Sigmoid colon (tissue), 7 donors: ENCODE measurements around the gene GCDH. TPM values are rescaled to one million over a fixed set of nuclear protein-coding genes. Genes with fewer than 3 reads are reported as not detected.
"Not testable (repeated sequence)": the region's sequence is repeated elsewhere in the genome, so short reads cannot be mapped to it uniquely, and the experiment has no call there.

ENCODE experiments used
- DNase-seq: peaks from one replicate; pipeline ENCODE4 v3.0.0-alpha.2; 2019
- H3K27ac ChIP-seq, 4 donors: fragments of 200-600 bp; sonication (generic); one replicate each; pipeline ENCODE4 v1.5.1; 2016 to 2019; ENCODE audit warnings: mild to moderate bottlenecking in 1 of 4
- H3K27me3 ChIP-seq, 3 donors: fragments of 200-600 bp; sonication (generic); one replicate each; pipeline ENCODE4 v1.5.1; 2019; ENCODE audit warnings: mild to moderate bottlenecking in 1 of 3
- H3K36me3 ChIP-seq, 4 donors: fragments of 200-600 bp; sonication (generic); one replicate each; pipeline ENCODE4 v1.5.1; 2016 to 2019
- H3K4me1 ChIP-seq, 4 donors: fragments of 200-600 bp; sonication (generic); one replicate each; pipeline ENCODE4 v1.5.1; 2017 to 2019
- H3K4me3 ChIP-seq, 4 donors: fragments of 200-600 bp; sonication (generic); one replicate each; pipeline ENCODE4 v1.5.1; 2017 to 2019; ENCODE audit warnings: mild to moderate bottlenecking in 2 of 4, moderate library complexity in 1 of 4
- H3K9me3 ChIP-seq, 4 donors: fragments of 200-600 bp in 3 of 4; sonication (generic) in 3 of 4; one replicate each; pipeline versions ENCODE4 v1.5.1 to v1.6.1; 2013 to 2019
- EP300 ChIP-seq, 4 donors: sonication (generic); formaldehyde crosslinking; IDR thresholded peaks; one replicate each; pipeline ENCODE4 v1.6.1; 2017; ENCODE audit warnings: antibody characterized with exemption in 4 of 4
- POLR2A ChIP-seq, 2 donors: fragments of 450-650 bp; IDR thresholded peaks; one replicate each; pipeline ENCODE4 v1.6.1; 2016; ENCODE audit warnings: antibody characterized with exemption in 2 of 2, mild to moderate bottlenecking in 2 of 2, moderate library complexity in 2 of 2
- POLR2AphosphoS5 ChIP-seq, 4 donors: sonication (generic); formaldehyde crosslinking; IDR thresholded peaks; one replicate each; pipeline ENCODE4 v1.6.1; 2017; ENCODE audit warnings: antibody characterized with exemption in 4 of 4
- WGBS, 2 donors: extraction: QIAGEN DNeasy Blood & Tissue Kit; methylation state at CpG; one replicate each; pipeline ENCODE4 v1.1.7; 2013; 5-methylcytosine and 5-hydroxymethylcytosine counted together
- intact Hi-C: fragments of 100-400 bp; cut with DNase I; formaldehyde crosslinking; loops from one replicate; pipeline ENCODE4 v1.15.1; 2023
- polyA plus RNA-seq, 3 donors: library from polyadenylated mRNA; stranded (reverse); fragments of 200-250 nt; gene quantifications; one replicate each; pipeline ENCODE4 v1.2.3, GENCODE V29; 2013
- total RNA-seq, 4 donors: library from RNA; depleted of rRNA; stranded (reverse); fragments of >200 nt; gene quantifications; one replicate each; pipeline ENCODE4 v1.1.0, GENCODE V29; 2016
- TF ChIP-seq, protein P1 (sequence below), 4 experiments: fragments of 450-650 bp in 3 of 4; fragments of 200-600 bp in 1 of 4; IDR thresholded peaks; one replicate each; pipeline ENCODE4 v1.5.1; 2016 to 2019; ENCODE audit warnings: antibody characterized with exemption in 4 of 4, mild to moderate bottlenecking in 3 of 4, moderate library complexity in 2 of 4
- donor health status: healthy with polysubstance abuse.
- donor health status: Bipolar disorder and iron deficiency.
- donor health status: healthy.

Gene GCDH
- total RNA-seq, result 10 to 100 TPM; 24.7 to 85.0 (median 34.8) TPM
- 10 to 100 TPM; 10.8 to 40.0 (median 21.3) TPM for polyA plus RNA-seq

DNA sequence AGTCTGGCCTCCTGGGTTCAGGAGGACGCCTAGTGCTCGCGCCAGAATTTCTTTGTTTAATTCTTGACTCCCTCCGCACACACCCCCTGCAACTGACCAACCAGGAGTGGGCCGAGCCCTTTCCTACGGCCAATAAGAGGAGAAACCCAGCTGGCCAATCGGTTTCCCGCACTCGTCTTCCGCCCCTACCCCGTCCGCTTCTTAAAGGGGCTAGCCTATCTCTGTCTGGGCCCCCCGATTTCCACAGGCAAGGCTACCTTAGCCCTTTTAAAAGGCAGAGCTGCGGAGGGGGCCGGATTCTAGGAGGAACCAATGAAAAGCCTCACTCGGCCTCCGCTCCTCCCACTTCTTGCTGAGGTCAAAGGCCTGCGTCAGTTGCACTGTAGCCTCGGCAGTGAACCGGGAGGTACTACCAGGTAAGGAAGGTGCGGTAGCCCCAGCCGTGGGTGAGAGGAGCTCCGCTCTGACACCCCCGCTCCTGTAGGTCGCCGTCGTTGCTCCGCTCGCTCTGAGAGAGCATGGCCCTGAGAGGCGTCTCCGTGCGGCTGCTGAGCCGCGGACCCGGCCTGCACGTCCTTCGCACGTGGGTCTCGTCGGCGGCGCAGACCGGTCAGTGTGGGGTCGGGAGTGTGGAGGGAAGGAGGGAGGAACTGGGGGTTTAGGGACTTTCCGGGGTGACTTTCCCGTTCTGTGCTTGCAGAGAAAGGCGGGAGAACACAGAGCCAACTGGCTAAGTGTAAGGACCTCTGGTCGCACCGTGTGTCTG is at the start of gene GCDH:
TSS of gene GCDH (plus strand) at position 374 of the 766 bp plus-strand sequence. CDS start at position 519, 145 bp downstream.
- WGBS, 2 donors, result 0% methylated on average over 49 of the region's 49 CpGs
- peaks cover 0 to 5% (median 2%) of the 10 kb centered on the region in 3 donors for H3K27me3 ChIP-seq
- H3K4me3 ChIP-seq, result peak within 1 kb of the TSS; percentile 54 to 97 (median 86)
- DNase-seq, result peak; percentile 100
- H3K9me3 ChIP-seq, result no peaks in the 10 kb centered on the region
- peaks cover 0 to 27% (median 4%) of the 10 kb centered on the region in 4 donors for H3K36me3 ChIP-seq
- intact Hi-C loops, result loop anchor here (5.0 kb wide), 1 partner anchor 41 kb away; the partner anchor contains the start of gene FARSA
- H3K27ac ChIP-seq, result peak within 1 kb of the TSS; percentile 76 to 89 (median 84)
- TF ChIP-seq, protein P1, sequence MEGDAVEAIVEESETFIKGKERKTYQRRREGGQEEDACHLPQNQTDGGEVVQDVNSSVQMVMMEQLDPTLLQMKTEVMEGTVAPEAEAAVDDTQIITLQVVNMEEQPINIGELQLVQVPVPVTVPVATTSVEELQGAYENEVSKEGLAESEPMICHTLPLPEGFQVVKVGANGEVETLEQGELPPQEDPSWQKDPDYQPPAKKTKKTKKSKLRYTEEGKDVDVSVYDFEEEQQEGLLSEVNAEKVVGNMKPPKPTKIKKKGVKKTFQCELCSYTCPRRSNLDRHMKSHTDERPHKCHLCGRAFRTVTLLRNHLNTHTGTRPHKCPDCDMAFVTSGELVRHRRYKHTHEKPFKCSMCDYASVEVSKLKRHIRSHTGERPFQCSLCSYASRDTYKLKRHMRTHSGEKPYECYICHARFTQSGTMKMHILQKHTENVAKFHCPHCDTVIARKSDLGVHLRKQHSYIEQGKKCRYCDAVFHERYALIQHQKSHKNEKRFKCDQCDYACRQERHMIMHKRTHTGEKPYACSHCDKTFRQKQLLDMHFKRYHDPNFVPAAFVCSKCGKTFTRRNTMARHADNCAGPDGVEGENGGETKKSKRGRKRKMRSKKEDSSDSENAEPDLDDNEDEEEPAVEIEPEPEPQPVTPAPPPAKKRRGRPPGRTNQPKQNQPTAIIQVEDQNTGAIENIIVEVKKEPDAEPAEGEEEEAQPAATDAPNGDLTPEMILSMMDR (IDR thresholded peaks at IDR 0.05), result no peak
- TF ChIP-seq EP300 (IDR thresholded peaks at IDR 0.05) (no peak), POLR2AphosphoS5 (IDR thresholded peaks at IDR 0.05) (peak; percentile 80 to 94 (median 91)), POLR2A (IDR thresholded peaks at IDR 0.05) (peak; percentile 66 to 71)
- H3K4me1 ChIP-seq, result peaks cover 0 to 26% (median 22%) of the 10 kb centered on the region in 4 donors

DNA sequence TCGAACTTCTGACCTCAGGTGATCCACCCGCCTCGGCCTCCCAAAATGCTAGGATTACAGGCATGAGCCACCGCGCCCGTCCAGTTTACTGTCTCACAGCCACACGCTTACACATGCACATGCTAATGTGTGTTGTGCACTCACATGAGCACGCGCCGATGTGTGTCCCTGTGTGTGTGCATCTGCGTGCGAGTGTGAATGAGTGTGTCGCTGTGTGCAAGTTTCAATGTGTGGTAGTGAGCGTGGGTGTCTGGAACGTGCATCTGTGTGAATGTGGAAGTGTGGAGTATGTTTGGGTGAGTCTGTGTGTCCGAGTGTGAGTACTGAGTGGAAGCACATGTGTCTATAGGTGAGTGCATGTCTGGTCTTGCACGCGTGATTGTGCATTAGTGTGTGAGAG is 48.4 kb upstream of the GCDH start:
- Histone ChIP-seq H3K27me3 (peaks cover 46 to 85% (median 65%) of the 10 kb centered on the region in 3 donors), H3K9me3 (no peaks in the 10 kb centered on the region), H3K4me1 (peaks cover 0 to 28% (median 22%) of the 10 kb centered on the region in 4 donors), H3K36me3 (no peaks in the 10 kb centered on the region), H3K27ac (no peak overlapping the region), H3K4me3 (no peak overlapping the region)
- intact Hi-C loops, result no loop called here
- DNase-seq, result no peak
- 88 to 94% methylated on average over 18 of the region's 18 CpGs for WGBS, 2 donors
- TF ChIP-seq POLR2AphosphoS5 (IDR thresholded peaks at IDR 0.05) (no peak), EP300 (IDR thresholded peaks at IDR 0.05) (no peak), POLR2A (IDR thresholded peaks at IDR 0.05) (no peak)
- TF ChIP-seq, protein P1 (IDR thresholded peaks at IDR 0.05), result no peak

- Histone ChIP-seq H3K27ac (no peak overlapping the region), H3K27me3 (peaks cover 38 to 76% (median 57%) of the 10 kb centered on the region in 3 donors), H3K36me3 (no peaks in the 10 kb centered on the region), H3K4me1 (peaks cover 0 to 31% (median 23%) of the 10 kb centered on the region in 4 donors), H3K4me3 (no peak overlapping the region), H3K9me3 (no peaks in the 10 kb centered on the region)
- DNase-seq, result no peak
- 80 to 89% methylated on average over 11 of the region's 11 CpGs for WGBS, 2 donors
- intact Hi-C loops, result no loop called here
- TF ChIP-seq, protein P1 (IDR thresholded peaks at IDR 0.05), result no peak
- TF ChIP-seq POLR2AphosphoS5 (IDR thresholded peaks at IDR 0.05), result no peak
- TF ChIP-seq POLR2A (IDR thresholded peaks at IDR 0.05), result no peak
- TF ChIP-seq EP300 (IDR thresholded peaks at IDR 0.05), result no peak
These were observed 47.6 kb upstream of the GCDH start for GRCh38 chr19:12843328-12843727.

DNA sequence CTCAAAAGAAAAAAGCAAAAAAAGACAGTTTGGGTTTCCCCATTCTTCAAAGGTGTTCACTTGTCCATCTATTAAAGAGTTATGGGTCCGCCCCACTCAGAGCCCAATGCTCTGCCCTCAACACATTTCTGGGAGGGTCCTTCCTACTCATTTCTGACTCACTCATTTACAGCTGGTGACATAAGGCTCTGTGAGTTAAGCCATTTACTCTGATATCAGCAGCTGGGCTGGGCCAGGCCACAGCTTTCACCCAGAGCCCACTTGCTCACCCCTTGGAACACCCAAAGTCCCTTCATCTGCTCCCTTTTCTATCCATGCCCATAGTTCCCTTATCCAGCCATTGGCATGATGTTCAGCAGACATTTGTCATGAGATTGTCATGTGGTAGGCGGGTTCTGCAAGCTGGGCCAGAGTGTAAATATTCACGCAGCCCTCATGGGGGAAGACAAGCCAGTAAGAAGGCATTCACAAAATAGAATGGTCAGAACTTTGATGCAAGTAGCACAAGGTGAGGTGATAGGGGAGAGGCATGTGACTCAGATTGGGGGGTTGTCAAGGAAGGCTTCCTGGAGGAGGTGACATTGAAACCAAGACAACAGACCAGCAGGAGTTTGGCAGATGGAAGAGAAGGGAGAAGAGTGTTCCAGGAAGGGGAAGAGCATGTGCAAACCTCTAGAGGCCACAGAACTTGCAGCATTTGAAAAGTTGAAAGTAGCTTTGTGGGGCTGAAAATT is 46.8 kb upstream of the GCDH start:
- intact Hi-C loops, result no loop called here
- 67 to 83% methylated on average over 3 of the region's 3 CpGs for WGBS, 2 donors
- Histone ChIP-seq H3K4me1 (peaks cover 0 to 24% (median 16%) of the 10 kb centered on the region in 4 donors), H3K27me3 (peaks cover 29 to 68% (median 48%) of the 10 kb centered on the region in 3 donors), H3K27ac (no peak overlapping the region), H3K9me3 (no peaks in the 10 kb centered on the region), H3K4me3 (no peak overlapping the region), H3K36me3 (no peaks in the 10 kb centered on the region)
- TF ChIP-seq POLR2A (IDR thresholded peaks at IDR 0.05), result no peak
- TF ChIP-seq POLR2AphosphoS5 (IDR thresholded peaks at IDR 0.05), result no peak
- TF ChIP-seq, protein P1 (IDR thresholded peaks at IDR 0.05), result no peak
- TF ChIP-seq EP300 (IDR thresholded peaks at IDR 0.05), result no peak
- DNase-seq, result no peak

- not testable (repeated sequence) for H3K36me3 ChIP-seq
- WGBS, 2 donors, result 74 to 81% methylated on average over 7 of the region's 7 CpGs
These were observed 44.3 kb upstream of the GCDH start for GRCh38 chr19:12846613-12847012.

More at GRCh38 chr19:12846613-12847012, 44.3 kb upstream of the GCDH start:
- H3K27ac ChIP-seq, DNase-seq, H3K4me3 ChIP-seq, H3K9me3 ChIP-seq: not testable (repeated sequence)
- peaks cover 0 to 12% (median 7%) of the 10 kb centered on the region in 4 donors for H3K4me1 ChIP-seq
- H3K27me3 ChIP-seq, result peaks cover 10 to 44% (median 24%) of the 10 kb centered on the region in 3 donors
- intact Hi-C loops, result loop anchor here (1.0 to 2.0 kb wide), 2 partner anchors 40 to 80 kb away; partner anchors contain the start of gene RNASEH2A
